ENCODE data around the gene LTBP1. TPM values are rescaled to one million over a fixed set of nuclear protein-coding genes. Genes with fewer than 3 reads are reported as not detected.
A peak's percentile ranks its signal among the peaks of the same experiment; 100 is the strongest.

The LTBP1 gene
- total and polyA plus RNA-seq, 2 of the 13 experiments (the other 11 are each of a cell fraction or from before 2014, with no cell fraction given), result 0.12 to 0.22 TPM

DNA sequence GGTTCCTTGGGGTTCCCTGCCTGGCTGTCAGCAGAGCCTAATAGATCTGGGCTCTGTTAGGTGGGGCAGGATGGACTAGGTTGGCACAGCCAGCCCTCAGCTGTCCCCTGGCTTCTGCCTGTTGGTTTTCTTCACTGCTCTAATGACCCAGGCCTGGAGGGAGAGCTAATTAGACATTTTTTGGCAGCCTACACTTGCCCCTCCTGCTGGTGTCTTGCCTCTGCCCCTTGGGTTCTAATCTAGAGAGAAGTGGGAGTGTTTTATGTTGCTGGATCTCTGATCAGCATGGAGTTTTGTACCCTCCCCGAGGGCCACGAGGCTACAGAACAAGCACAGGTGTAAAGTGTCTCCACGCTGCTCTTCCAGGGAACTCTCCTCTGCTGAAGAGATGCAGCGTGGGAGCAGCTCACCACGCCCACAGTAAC is 330.3 kb downstream of the LTBP1 start:
- intact Hi-C loops (cut with micrococcal nuclease; ENCODE audit: unreplicated experiment) (no loop called here), in situ Hi-C loops (cut with HindIII; ENCODE audit: extremely low pct_ligation_motif_present, low pct_unique_long_range_greater_than_20kb) (no loop called here)
- DNase-seq (ENCODE audit: low spot score) (no peak), ATAC-seq (0 out of 3 replicates have a peak, but pooled peaks have one; percentile 24), FAIRE-seq (no peak)
- POLR2A ChIA-PET, result no interaction called here
- BruUV-seq (replicated peaks), result no TSS peak
- Histone ChIP-seq H3K36me3 (replicated peaks in 1 of 2; ENCODE audit: control insufficient read depth in 1 of 2, insufficient read depth in 2 of 2, low read length in 2 of 2) (no peaks in the 10 kb centered on the region), H4K20me1 (ENCODE audit: insufficient read depth, low read length) (no peaks in the 10 kb centered on the region), H3K4me2 (ENCODE audit: low read depth, low read length) (no peak overlapping the region), H3K27ac (ENCODE audit: extremely low read length, insufficient read depth, low read length) (no peak overlapping the region), H3K9ac (ENCODE audit: insufficient read depth, low read depth, low read length) (no peak overlapping the region), H3K4me3 (replicated peaks in 1 of 3; ENCODE audit: insufficient read depth in 1 of 3, low read depth in 2 of 3, low read length in 3 of 3) (no peak overlapping the region), H3K27me3 (ENCODE audit: control insufficient read depth in 1 of 2, insufficient read depth in 2 of 2, low read length in 2 of 2) (0 out of 5 replicates have a peak, but pooled peaks cover 0 to 5% of the 10 kb centered on the region in 2 experiments), H3K79me2 (ENCODE audit: insufficient read depth, low read length) (no peaks in the 10 kb centered on the region), H3K9me3 (ENCODE audit: low read length) (no peaks in the 10 kb centered on the region), H2AFZ (ENCODE audit: low read length) (no peak overlapping the region), H3K4me1 (ENCODE audit: insufficient read depth, low read length) (peaks cover 12% of the 10 kb centered on the region)
- CTCF ChIA-PET (ENCODE audit: low intra/inter-chr PET ratio, low total read pairs), result no interaction called here
- TF ChIP-seq, protein P1, sequence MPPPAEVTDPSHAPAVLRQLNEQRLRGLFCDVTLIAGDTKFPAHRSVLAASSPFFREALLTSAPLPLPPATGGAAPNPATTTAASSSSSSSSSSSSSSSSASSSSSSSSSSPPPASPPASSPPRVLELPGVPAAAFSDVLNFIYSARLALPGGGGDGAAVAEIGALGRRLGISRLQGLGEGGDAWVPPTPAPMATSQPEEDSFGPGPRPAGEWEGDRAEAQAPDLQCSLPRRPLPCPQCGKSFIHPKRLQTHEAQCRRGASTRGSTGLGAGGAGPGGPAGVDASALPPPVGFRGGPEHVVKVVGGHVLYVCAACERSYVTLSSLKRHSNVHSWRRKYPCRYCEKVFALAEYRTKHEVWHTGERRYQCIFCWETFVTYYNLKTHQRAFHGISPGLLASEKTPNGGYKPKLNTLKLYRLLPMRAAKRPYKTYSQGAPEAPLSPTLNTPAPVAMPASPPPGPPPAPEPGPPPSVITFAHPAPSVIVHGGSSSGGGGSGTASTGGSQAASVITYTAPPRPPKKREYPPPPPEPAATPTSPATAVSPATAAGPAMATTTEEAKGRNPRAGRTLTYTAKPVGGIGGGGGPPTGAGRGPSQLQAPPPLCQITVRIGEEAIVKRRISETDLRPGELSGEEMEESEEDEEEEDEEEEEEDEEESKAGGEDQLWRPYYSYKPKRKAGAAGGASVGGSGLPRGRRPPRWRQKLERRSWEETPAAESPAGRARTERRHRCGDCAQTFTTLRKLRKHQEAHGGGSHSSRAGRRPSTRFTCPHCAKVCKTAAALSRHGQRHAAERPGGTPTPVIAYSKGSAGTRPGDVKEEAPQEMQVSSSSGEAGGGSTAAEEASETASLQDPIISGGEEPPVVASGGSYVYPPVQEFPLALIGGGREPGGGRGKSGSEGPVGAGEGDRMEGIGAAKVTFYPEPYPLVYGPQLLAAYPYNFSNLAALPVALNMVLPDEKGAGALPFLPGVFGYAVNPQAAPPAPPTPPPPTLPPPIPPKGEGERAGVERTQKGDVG (CRISPR knock-in tag; IDR thresholded peaks at IDR 0.05; ENCODE audit: borderline replicate concordance), result no peak
- no peak for TF ChIP-seq SAFB2 (CRISPR knock-in tag; IDR thresholded peaks at IDR 0.05; ENCODE audit: borderline replicate concordance, low read depth)
- TF ChIP-seq ZNF607 (CRISPR knock-in tag; IDR thresholded peaks at IDR 0.05; ENCODE audit: borderline replicate concordance), result no peak
- TF ChIP-seq, protein P2, sequence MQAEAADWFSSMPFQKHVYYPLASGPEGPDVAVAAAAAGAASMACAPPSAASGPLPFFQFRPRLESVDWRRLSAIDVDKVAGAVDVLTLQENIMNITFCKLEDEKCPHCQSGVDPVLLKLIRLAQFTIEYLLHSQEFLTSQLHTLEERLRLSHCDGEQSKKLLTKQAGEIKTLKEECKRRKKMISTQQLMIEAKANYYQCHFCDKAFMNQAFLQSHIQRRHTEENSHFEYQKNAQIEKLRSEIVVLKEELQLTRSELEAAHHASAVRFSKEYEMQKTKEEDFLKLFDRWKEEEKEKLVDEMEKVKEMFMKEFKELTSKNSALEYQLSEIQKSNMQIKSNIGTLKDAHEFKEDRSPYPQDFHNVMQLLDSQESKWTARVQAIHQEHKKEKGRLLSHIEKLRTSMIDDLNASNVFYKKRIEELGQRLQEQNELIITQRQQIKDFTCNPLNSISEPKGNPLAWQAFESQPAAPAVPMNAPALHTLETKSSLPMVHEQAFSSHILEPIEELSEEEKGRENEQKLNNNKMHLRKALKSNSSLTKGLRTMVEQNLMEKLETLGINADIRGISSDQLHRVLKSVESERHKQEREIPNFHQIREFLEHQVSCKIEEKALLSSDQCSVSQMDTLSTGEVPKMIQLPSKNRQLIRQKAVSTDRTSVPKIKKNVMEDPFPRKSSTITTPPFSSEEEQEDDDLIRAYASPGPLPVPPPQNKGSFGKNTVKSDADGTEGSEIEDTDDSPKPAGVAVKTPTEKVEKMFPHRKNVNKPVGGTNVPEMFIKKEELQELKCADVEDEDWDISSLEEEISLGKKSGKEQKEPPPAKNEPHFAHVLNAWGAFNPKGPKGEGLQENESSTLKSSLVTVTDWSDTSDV (CRISPR knock-in tag; IDR thresholded peaks at IDR 0.05), result no peak
- TF ChIP-seq HNRNPL (IDR thresholded peaks at IDR 0.05; ENCODE audit: low read depth, low read length), result no peak
- TF ChIP-seq TMF1 (CRISPR knock-in tag; IDR thresholded peaks at IDR 0.05; ENCODE audit: low read depth), result no peak
- TF ChIP-seq NFRKB (IDR thresholded peaks at IDR 0.05), result no peak
- no peak for TF ChIP-seq SKI (IDR thresholded peaks at IDR 0.05; ENCODE audit: partially characterized antibody)
- WGBS (ENCODE audit: low lambda C conversion rate), result 7% methylated on average over 5 of the region's 5 CpGs

All from HepG2 (cell line).